ENCODE results near the gene CHD6.

GRCh38 chr20:41508335-41508734 is 109.8 kb downstream of the CHD6 start:
- no peak for TF ChIP-seq POLR2A (IDR thresholded peaks at IDR 0.05; ENCODE audit: borderline replicate concordance, extremely low read depth, insufficient read depth, insufficient read length)
- TF ChIP-seq YY1 (IDR thresholded peaks at IDR 0.05; ENCODE audit: extremely low read depth, insufficient replicate concordance, low read depth, low read length), result no peak
- TF ChIP-seq POLR2AphosphoS5 (IDR thresholded peaks at IDR 0.05; ENCODE audit: low read depth, low read length), result no peak
- no peak for TF ChIP-seq CTCF (IDR thresholded peaks at IDR 0.05 in 2 of 3, conservative IDR thresholded peaks at IDR 0.05 in 1 of 3; ENCODE audit: borderline replicate concordance in 1 of 3, insufficient read depth in 1 of 3, low read depth in 2 of 3, low read length in 2 of 3)
- no peak for TF ChIP-seq EZH2 (IDR thresholded peaks at IDR 0.05)
- TF ChIP-seq RAD21 (IDR thresholded peaks at IDR 0.05; ENCODE audit: low read depth), result no peak
- no peak for TF ChIP-seq MAX (IDR thresholded peaks at IDR 0.05)
- no peak for TF ChIP-seq CEBPB (IDR thresholded peaks at IDR 0.05; ENCODE audit: low read depth)
- no peak for TF ChIP-seq EGR1 (IDR thresholded peaks at IDR 0.05; ENCODE audit: low read depth)
- no peak for TF ChIP-seq SP1 (IDR thresholded peaks at IDR 0.05; ENCODE audit: low read depth)
- TF ChIP-seq JUND (IDR thresholded peaks at IDR 0.05), result no peak

Data from HCT116 (cell line).